ENCODE data around the gene RELL1. TPM values are rescaled to one million over a fixed set of nuclear protein-coding genes. Genes with fewer than 3 reads are reported as not detected.

The RELL1 gene
- total RNA-seq, 1 donor from 2014 or later: 15.7 TPM

GRCh38 chr4:37604461-37604860 is 81.7 kb downstream of the RELL1 start:
- H3K27ac Mint-ChIP-seq: peak overlapping the region; percentile 40
- H3K4me1 Mint-ChIP-seq: peaks cover 15% of the 10 kb centered on the region
- no peaks in the 10 kb centered on the region for H3K9me3 Mint-ChIP-seq
- H3K36me3 Mint-ChIP-seq (ENCODE audit: low read depth): peaks cover 13% of the 10 kb centered on the region
- intact Hi-C loops (cut with micrococcal nuclease): loop anchor here (5.0 kb wide), 2 partner anchors 178 to 373 kb away; no protein-coding TSS in a partner anchor
- H3K4me3 Mint-ChIP-seq: no peak overlapping the region
- DNase-seq: no peak
- H3K27me3 Mint-ChIP-seq: no peaks in the 10 kb centered on the region

- peaks cover 17% of the 10 kb centered on the region for H3K4me1 Mint-ChIP-seq
Observed at GRCh38 chr4:37603711-37604110, 82.5 kb downstream of the RELL1 start.

GRCh38 chr4:37603070-37603468 is 83.1 kb downstream of the RELL1 start:
- peaks cover 20% of the 10 kb centered on the region for H3K4me1 Mint-ChIP-seq
- H3K9me3 Mint-ChIP-seq: no peaks in the 10 kb centered on the region
- H3K27me3 Mint-ChIP-seq: no peaks in the 10 kb centered on the region
- peaks cover 4% of the 10 kb centered on the region for H3K36me3 Mint-ChIP-seq (ENCODE audit: low read depth)
- peak overlapping the region; percentile 4 for H3K4me3 Mint-ChIP-seq
- intact Hi-C loops (cut with micrococcal nuclease): loop anchor here (1.0 to 5.0 kb wide), 4 partner anchors 179 to 432 kb away; no protein-coding TSS in a partner anchor
- peak overlapping the region; percentile 35 for H3K27ac Mint-ChIP-seq
- DNase-seq: peak; percentile 93

More at GRCh38 chr4:37603711-37604110, 82.5 kb downstream of the RELL1 start:
- intact Hi-C loops (cut with micrococcal nuclease): loop anchor here (1.0 to 5.0 kb wide), 4 partner anchors 179 to 431 kb away; no protein-coding TSS in a partner anchor
- Mint-ChIP-seq H3K27me3 (no peaks in the 10 kb centered on the region), H3K36me3 (ENCODE audit: low read depth) (peaks cover 7% of the 10 kb centered on the region), H3K9me3 (no peaks in the 10 kb centered on the region), H3K4me3 (no peak overlapping the region), H3K27ac (no peak overlapping the region)
- DNase-seq: no peak

GRCh38 chr4:37602454-37603069 is 83.6 kb downstream of the RELL1 start:
- H3K4me3 Mint-ChIP-seq: no peak overlapping the region
- H3K36me3 Mint-ChIP-seq (ENCODE audit: low read depth): peaks cover 2% of the 10 kb centered on the region
- DNase-seq: no peak
- H3K4me1 Mint-ChIP-seq: peaks cover 20% of the 10 kb centered on the region
- H3K27me3 Mint-ChIP-seq: no peaks in the 10 kb centered on the region
- intact Hi-C loops (cut with micrococcal nuclease): loop anchor here (1.0 to 5.0 kb wide), 4 partner anchors 180 to 432 kb away; no protein-coding TSS in a partner anchor
- H3K9me3 Mint-ChIP-seq: no peaks in the 10 kb centered on the region
- H3K27ac Mint-ChIP-seq: no peak overlapping the region

- peak overlapping the region; percentile 81 for H3K27ac Mint-ChIP-seq
Observed at GRCh38 chr4:37601531-37601930, 84.6 kb downstream of the RELL1 start.

GRCh38 chr4:37599092-37599790 is 86.9 kb downstream of the RELL1 start:
- H3K4me3 Mint-ChIP-seq: no peak overlapping the region
- no peaks in the 10 kb centered on the region for H3K27me3 Mint-ChIP-seq
- peak overlapping the region; percentile 43 for H3K27ac Mint-ChIP-seq
- peak; percentile 28 for DNase-seq
- H3K4me1 Mint-ChIP-seq: peaks cover 17% of the 10 kb centered on the region
- intact Hi-C loops (cut with micrococcal nuclease): no loop called here
- no peaks in the 10 kb centered on the region for H3K36me3 Mint-ChIP-seq (ENCODE audit: low read depth)
- no peaks in the 10 kb centered on the region for H3K9me3 Mint-ChIP-seq

More at GRCh38 chr4:37601531-37601930, 84.6 kb downstream of the RELL1 start:
- H3K9me3 Mint-ChIP-seq: no peaks in the 10 kb centered on the region
- intact Hi-C loops (cut with micrococcal nuclease): loop anchor here (2.0 to 5.0 kb wide), 3 partner anchors 85 to 376 kb away; partner anchors contain the start of gene RELL1
- H3K27me3 Mint-ChIP-seq: no peaks in the 10 kb centered on the region
- peak; percentile 62 for DNase-seq
- no peak overlapping the region for H3K4me3 Mint-ChIP-seq
- no peaks in the 10 kb centered on the region for H3K36me3 Mint-ChIP-seq (ENCODE audit: low read depth)
- H3K4me1 Mint-ChIP-seq: peaks cover 20% of the 10 kb centered on the region

- Mint-ChIP-seq H3K9me3 (no peaks in the 10 kb centered on the region), H3K4me1 (peaks cover 12% of the 10 kb centered on the region), H3K27me3 (no peaks in the 10 kb centered on the region), H3K36me3 (ENCODE audit: low read depth) (no peaks in the 10 kb centered on the region), H3K4me3 (no peak overlapping the region), H3K27ac (no peak overlapping the region)
- DNase-seq: peak; percentile 50
- intact Hi-C loops (cut with micrococcal nuclease): no loop called here
Observed at GRCh38 chr4:37597034-37597433, 89.1 kb downstream of the RELL1 start.

- no peak overlapping the region for H3K27ac Mint-ChIP-seq
- no peak overlapping the region for H3K4me3 Mint-ChIP-seq
- intact Hi-C loops (cut with micrococcal nuclease): no loop called here
Observed at GRCh38 chr4:37595875-37596680, 90.1 kb downstream of the RELL1 start.

GRCh38 chr4:37594099-37594498 is 92.1 kb downstream of the RELL1 start:
- H3K4me1 Mint-ChIP-seq: peaks cover 4% of the 10 kb centered on the region
- peak; percentile 48 for DNase-seq
- no peaks in the 10 kb centered on the region for H3K36me3 Mint-ChIP-seq (ENCODE audit: low read depth)
- intact Hi-C loops (cut with micrococcal nuclease): no loop called here
- no peaks in the 10 kb centered on the region for H3K9me3 Mint-ChIP-seq
- H3K4me3 Mint-ChIP-seq: no peak overlapping the region
- no peaks in the 10 kb centered on the region for H3K27me3 Mint-ChIP-seq
- no peak overlapping the region for H3K27ac Mint-ChIP-seq

More at GRCh38 chr4:37595875-37596680, 90.1 kb downstream of the RELL1 start:
- H3K4me1 Mint-ChIP-seq: peaks cover 6% of the 10 kb centered on the region
- no peaks in the 10 kb centered on the region for H3K36me3 Mint-ChIP-seq (ENCODE audit: low read depth)
- DNase-seq: peak; percentile 52
- H3K9me3 Mint-ChIP-seq: no peaks in the 10 kb centered on the region
- no peaks in the 10 kb centered on the region for H3K27me3 Mint-ChIP-seq

- H3K4me3 Mint-ChIP-seq: no peak overlapping the region
- H3K36me3 Mint-ChIP-seq (ENCODE audit: low read depth): no peaks in the 10 kb centered on the region
- H3K4me1 Mint-ChIP-seq: no peaks in the 10 kb centered on the region
- DNase-seq: no peak
- intact Hi-C loops (cut with micrococcal nuclease): no loop called here
- H3K27ac Mint-ChIP-seq: no peak overlapping the region
- H3K27me3 Mint-ChIP-seq: no peaks in the 10 kb centered on the region
- no peaks in the 10 kb centered on the region for H3K9me3 Mint-ChIP-seq
Observed at GRCh38 chr4:37591349-37591748, 94.8 kb downstream of the RELL1 start.

GRCh38 chr4:37590016-37590415 is 96.2 kb downstream of the RELL1 start:
- Mint-ChIP-seq H3K4me1 (no peaks in the 10 kb centered on the region), H3K36me3 (ENCODE audit: low read depth) (no peaks in the 10 kb centered on the region), H3K9me3 (no peaks in the 10 kb centered on the region), H3K4me3 (no peak overlapping the region), H3K27ac (no peak overlapping the region), H3K27me3 (no peaks in the 10 kb centered on the region)
- DNase-seq: peak; percentile 32
- intact Hi-C loops (cut with micrococcal nuclease): no loop called here

- Mint-ChIP-seq H3K9me3 (peaks cover 6% of the 10 kb centered on the region), H3K27ac (no peak overlapping the region), H3K4me1 (peaks cover 6% of the 10 kb centered on the region), H3K27me3 (peaks cover 10% of the 10 kb centered on the region), H3K4me3 (no peak overlapping the region), H3K36me3 (ENCODE audit: low read depth) (no peaks in the 10 kb centered on the region)
- intact Hi-C loops (cut with micrococcal nuclease): no loop called here
- DNase-seq: no peak
Observed at GRCh38 chr4:37588150-37588549, 98.0 kb downstream of the RELL1 start.

- Mint-ChIP-seq H3K9me3 (peaks cover 6% of the 10 kb centered on the region), H3K4me3 (no peak overlapping the region), H3K27me3 (peaks cover 13% of the 10 kb centered on the region), H3K4me1 (peaks cover 6% of the 10 kb centered on the region), H3K36me3 (ENCODE audit: low read depth) (no peaks in the 10 kb centered on the region), H3K27ac (no peak overlapping the region)
- peak; percentile 35 for DNase-seq
- intact Hi-C loops (cut with micrococcal nuclease): no loop called here
Observed at GRCh38 chr4:37586194-37586593, 100.0 kb downstream of the RELL1 start.

Data from activated CD4-positive, alpha-beta T cell treated with anti-CD3 and anti-CD28 coated beads, Interleukin-2, amount 10 ng/mL, durations not matched to agents 24 days and 14 days (primary cell).